Measurements from ENCODE around the gene CLDN3. TPM values are rescaled to one million over a fixed set of nuclear protein-coding genes. Genes with fewer than 3 reads are reported as not detected.
"Not testable (repeated sequence)": the region's sequence is repeated elsewhere in the genome, so short reads cannot be mapped to it uniquely, and the experiment has no call there.

CLDN3 gene
- total RNA-seq, 3 donors from 2014 or later (not counting 1 experiment from before 2014, with no cell fraction given) = not detected

DNA sequence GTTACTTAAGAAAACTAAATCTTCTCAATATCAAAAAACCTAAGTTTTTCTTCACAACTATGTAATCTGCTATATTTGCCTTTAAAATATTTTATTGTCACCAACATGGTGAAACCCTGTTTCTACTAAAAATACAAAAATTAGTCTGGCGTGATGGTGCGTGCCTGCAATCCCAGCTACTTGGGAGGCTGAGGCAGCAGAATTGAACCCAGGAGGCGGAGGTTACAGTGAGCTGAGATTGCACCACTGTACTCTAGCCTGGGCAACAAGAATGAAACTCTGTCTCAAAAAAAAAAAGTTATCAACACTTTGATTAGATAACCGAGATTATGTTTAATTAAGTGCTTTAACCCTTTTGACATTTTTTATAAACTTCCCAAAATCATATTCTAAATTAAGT lies 32.4 kb upstream of the CLDN3 start:
- Mint-ChIP-seq H3K27ac (no peak overlapping the region), H3K36me3 (no peaks in the 10 kb centered on the region), H3K27me3 (ENCODE audit: low read depth in 2 of 2) (peaks cover 8 to 11% of the 10 kb centered on the region in 2 donors), H3K4me3 (no peak overlapping the region), H3K4me1 (no peaks in the 10 kb centered on the region), H3K9me3 (no peaks in the 10 kb centered on the region)
- intact Hi-C loops (cut with micrococcal nuclease) = no loop called here
- no peak overlapping the region for H3K27ac ChIP-seq (ENCODE audit: low read length)
- no peaks in the 10 kb centered on the region for H3K4me1 ChIP-seq (ENCODE audit: control insufficient read depth, insufficient read depth, low read length)
- WGBS (ENCODE audit: insufficient coverage) = 90% methylated on average over 3 of the region's 4 CpGs
- no peaks in the 10 kb centered on the region for H3K27me3 ChIP-seq (ENCODE audit: control insufficient read depth, insufficient read depth, low read length)
- ATAC-seq (no peak), DNase-seq (no peak)
- H3K4me3 ChIP-seq (ENCODE audit: low read length) = no peak overlapping the region
- no peaks in the 10 kb centered on the region for H3K9me3 ChIP-seq (ENCODE audit: control insufficient read depth, insufficient read depth, low read length)
- H3K36me3 ChIP-seq (ENCODE audit: control insufficient read depth, insufficient read depth, low read length) = no peaks in the 10 kb centered on the region
- TF ChIP-seq, protein P1, sequence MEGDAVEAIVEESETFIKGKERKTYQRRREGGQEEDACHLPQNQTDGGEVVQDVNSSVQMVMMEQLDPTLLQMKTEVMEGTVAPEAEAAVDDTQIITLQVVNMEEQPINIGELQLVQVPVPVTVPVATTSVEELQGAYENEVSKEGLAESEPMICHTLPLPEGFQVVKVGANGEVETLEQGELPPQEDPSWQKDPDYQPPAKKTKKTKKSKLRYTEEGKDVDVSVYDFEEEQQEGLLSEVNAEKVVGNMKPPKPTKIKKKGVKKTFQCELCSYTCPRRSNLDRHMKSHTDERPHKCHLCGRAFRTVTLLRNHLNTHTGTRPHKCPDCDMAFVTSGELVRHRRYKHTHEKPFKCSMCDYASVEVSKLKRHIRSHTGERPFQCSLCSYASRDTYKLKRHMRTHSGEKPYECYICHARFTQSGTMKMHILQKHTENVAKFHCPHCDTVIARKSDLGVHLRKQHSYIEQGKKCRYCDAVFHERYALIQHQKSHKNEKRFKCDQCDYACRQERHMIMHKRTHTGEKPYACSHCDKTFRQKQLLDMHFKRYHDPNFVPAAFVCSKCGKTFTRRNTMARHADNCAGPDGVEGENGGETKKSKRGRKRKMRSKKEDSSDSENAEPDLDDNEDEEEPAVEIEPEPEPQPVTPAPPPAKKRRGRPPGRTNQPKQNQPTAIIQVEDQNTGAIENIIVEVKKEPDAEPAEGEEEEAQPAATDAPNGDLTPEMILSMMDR (IDR thresholded peaks at IDR 0.05) = no peak

DNA sequence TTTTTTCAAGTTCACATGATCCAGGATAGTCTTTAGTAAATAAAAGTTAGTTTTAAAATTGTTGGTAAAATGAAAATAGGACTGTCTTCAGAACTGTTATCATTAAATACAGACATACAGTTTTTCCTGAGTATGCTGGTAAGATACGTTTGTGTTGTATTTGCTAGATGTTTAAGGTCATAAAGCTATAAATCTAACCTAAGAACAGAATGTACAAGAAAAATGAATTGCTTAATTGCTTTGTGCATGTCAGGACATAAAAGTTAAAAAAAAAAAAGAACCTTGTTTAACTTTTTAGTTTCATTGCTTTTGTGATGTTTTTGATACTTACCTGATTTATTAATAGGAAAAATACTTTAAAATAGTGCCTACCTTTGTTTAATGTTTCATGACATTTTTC lies 31.5 kb upstream of the CLDN3 start:
- intact Hi-C loops (cut with micrococcal nuclease) = no loop called here
- Histone ChIP-seq H3K36me3 (ENCODE audit: control insufficient read depth, insufficient read depth, low read length) (no peaks in the 10 kb centered on the region), H3K4me3 (ENCODE audit: low read length) (no peak overlapping the region), H3K27me3 (ENCODE audit: control insufficient read depth, insufficient read depth, low read length) (no peaks in the 10 kb centered on the region), H3K4me1 (ENCODE audit: control insufficient read depth, insufficient read depth, low read length) (no peaks in the 10 kb centered on the region), H3K9me3 (ENCODE audit: control insufficient read depth, insufficient read depth, low read length) (no peaks in the 10 kb centered on the region), H3K27ac (ENCODE audit: low read length) (no peak overlapping the region)
- Mint-ChIP-seq H3K4me1 (no peaks in the 10 kb centered on the region), H3K9me3 (no peaks in the 10 kb centered on the region), H3K27me3 (ENCODE audit: low read depth in 2 of 2) (peaks cover 8 to 11% of the 10 kb centered on the region in 2 donors), H3K36me3 (no peaks in the 10 kb centered on the region), H3K4me3 (no peak overlapping the region), H3K27ac (no peak overlapping the region)
- no CpG with 5 or more reads among the region's 1 CpG for WGBS (ENCODE audit: insufficient coverage)
- TF ChIP-seq, protein P1 (IDR thresholded peaks at IDR 0.05) = no peak
- ATAC-seq = no peak
- no peak for DNase-seq

DNA sequence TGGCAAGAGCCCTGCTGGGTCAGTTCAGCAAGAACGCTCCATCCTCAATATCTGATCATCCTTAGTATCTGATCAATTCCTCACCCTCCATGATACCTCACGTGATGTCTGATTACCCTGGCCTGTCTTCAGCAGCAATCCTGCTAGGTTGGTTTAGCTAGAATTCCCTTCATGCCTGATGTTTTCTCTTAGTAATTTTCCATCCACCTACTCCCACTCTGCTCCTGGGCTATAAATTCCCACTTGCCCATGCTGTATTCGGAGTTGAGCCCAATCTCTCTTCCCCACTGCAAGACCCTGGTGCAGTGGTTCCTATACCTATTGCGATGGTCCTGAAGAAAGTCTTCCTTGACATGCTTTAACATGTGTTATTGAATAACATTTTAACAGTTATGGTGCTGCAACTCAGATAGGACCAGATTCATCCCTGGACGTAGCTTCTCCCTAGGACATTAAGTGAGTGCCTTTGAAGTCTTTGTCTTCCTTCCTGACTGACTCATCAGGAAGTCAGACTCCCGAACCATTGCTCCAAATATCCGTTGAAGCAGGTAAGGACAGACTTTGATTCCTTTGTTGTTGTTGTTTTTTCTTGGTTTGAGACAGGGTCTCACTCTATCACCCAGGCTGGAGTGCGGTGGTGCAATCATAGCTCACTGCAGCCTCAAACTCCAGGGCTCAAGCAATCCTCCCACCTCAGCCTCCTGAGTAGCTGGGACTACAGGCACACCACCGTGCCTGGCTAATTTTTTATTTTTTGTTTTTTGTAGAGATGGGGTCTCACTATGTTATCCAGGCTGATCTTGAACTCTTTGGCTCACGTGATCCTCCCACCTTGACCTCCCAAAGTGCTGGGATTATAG lies 29.4 kb upstream of the CLDN3 start:
- Histone ChIP-seq H3K9me3 (ENCODE audit: control insufficient read depth, insufficient read depth, low read length) (no peaks in the 10 kb centered on the region), H3K4me3 (ENCODE audit: low read length) (no peak overlapping the region), H3K4me1 (ENCODE audit: control insufficient read depth, insufficient read depth, low read length) (no peaks in the 10 kb centered on the region), H3K27ac (ENCODE audit: low read length) (no peak overlapping the region), H3K36me3 (ENCODE audit: control insufficient read depth, insufficient read depth, low read length) (no peaks in the 10 kb centered on the region), H3K27me3 (ENCODE audit: control insufficient read depth, insufficient read depth, low read length) (no peaks in the 10 kb centered on the region)
- intact Hi-C loops (cut with micrococcal nuclease) = no loop called here
- Mint-ChIP-seq H3K4me3 (no peak overlapping the region), H3K27ac (no peak overlapping the region), H3K9me3 (no peaks in the 10 kb centered on the region), H3K4me1 (no peaks in the 10 kb centered on the region), H3K27me3 (ENCODE audit: low read depth in 2 of 2) (peaks cover 8% of the 10 kb centered on the region in 2 donors), H3K36me3 (no peaks in the 10 kb centered on the region)
- 88% methylated on average over 7 of the region's 10 CpGs for WGBS (ENCODE audit: insufficient coverage)
- no peak for DNase-seq
- TF ChIP-seq, protein P1 (IDR thresholded peaks at IDR 0.05) = no peak
- no peak for ATAC-seq

DNA sequence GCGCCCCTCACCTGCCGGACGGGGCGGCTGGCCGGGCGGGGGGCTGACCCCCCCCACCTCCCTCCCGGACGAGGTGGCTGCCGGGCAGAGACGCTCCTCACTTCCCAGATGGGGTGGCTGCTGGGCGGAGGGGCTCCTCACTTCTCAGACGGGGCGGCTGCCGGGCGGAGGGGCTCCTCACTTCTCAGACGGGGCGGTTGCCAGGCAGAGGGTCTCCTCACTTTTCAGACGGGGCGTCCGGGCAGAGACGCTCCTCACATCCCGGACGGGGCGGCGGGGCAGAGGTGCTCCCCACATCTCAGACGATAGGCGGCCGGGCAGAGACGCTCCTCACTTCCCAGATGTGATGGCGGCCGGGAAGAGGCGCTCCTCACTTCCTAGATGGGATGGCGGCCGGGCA lies 27.1 kb upstream of the CLDN3 start:
- H3K27me3 Mint-ChIP-seq (ENCODE audit: low read depth in 2 of 2); intact Hi-C loops (cut with micrococcal nuclease); H3K4me1 Mint-ChIP-seq; H3K9me3 Mint-ChIP-seq; H3K9me3 ChIP-seq (ENCODE audit: control insufficient read depth, insufficient read depth, low read length); H3K4me3 ChIP-seq (ENCODE audit: low read length); H3K4me3 Mint-ChIP-seq; H3K36me3 Mint-ChIP-seq; DNase-seq; H3K27me3 ChIP-seq (ENCODE audit: control insufficient read depth, insufficient read depth, low read length); H3K27ac Mint-ChIP-seq; H3K27ac ChIP-seq (ENCODE audit: low read length); H3K4me1 ChIP-seq (ENCODE audit: control insufficient read depth, insufficient read depth, low read length); ATAC-seq; H3K36me3 ChIP-seq (ENCODE audit: control insufficient read depth, insufficient read depth, low read length): not testable (repeated sequence)
- WGBS (ENCODE audit: insufficient coverage) = 100% methylated on average over 5 of the region's 34 CpGs

DNA sequence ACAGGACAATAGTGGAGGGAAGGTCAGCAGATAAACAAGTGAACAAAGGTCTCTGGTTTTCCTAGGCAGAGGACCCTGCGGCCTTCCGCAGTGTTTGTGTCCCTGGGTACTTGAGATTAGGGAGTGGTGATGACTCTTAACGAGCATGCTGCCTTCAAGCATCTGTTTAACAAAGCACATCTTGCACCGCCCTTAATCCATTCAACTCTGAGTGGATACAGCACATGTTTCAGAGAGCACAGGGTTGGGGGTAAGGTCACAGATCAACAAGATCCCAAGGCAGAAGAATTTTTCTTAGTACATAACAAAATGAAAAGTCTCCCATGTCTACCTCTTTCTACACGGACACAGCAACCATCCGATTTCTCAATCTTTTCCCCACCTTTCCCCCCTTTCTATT lies 26.6 kb upstream of the CLDN3 start:
- not testable (repeated sequence) for H3K27ac Mint-ChIP-seq, H3K4me1 Mint-ChIP-seq, H3K4me3 Mint-ChIP-seq

DNA sequence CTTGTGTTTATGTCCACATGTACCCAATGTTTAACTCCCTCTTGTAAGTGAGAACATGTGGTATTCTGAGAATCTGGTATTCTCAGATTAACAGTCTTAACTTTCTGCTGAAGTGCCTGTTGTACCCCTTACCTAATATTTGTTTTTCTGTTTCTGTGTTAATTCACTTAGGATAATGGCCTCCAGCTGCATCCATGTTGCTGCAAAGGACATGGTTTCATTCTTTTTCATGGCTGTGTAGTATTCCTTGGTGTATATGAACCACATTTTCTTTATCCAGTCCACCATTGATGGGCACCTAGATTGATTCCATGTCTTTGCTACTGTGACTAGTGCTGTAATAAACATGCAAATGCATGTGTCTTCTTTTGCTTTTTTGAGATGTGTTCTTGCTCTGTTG lies 25.1 kb upstream of the CLDN3 start:
- H3K36me3 ChIP-seq (ENCODE audit: control insufficient read depth, insufficient read depth, low read length); H3K4me1 ChIP-seq (ENCODE audit: control insufficient read depth, insufficient read depth, low read length); intact Hi-C loops (cut with micrococcal nuclease); H3K36me3 Mint-ChIP-seq; H3K27ac ChIP-seq (ENCODE audit: low read length); H3K4me1 Mint-ChIP-seq; H3K4me3 Mint-ChIP-seq; DNase-seq; H3K9me3 Mint-ChIP-seq; H3K27ac Mint-ChIP-seq; H3K27me3 ChIP-seq (ENCODE audit: control insufficient read depth, insufficient read depth, low read length); H3K9me3 ChIP-seq (ENCODE audit: control insufficient read depth, insufficient read depth, low read length); H3K4me3 ChIP-seq (ENCODE audit: low read length); ATAC-seq; H3K27me3 Mint-ChIP-seq (ENCODE audit: low read depth in 2 of 2): not testable (repeated sequence)

More for the DNA sequence above, 26.6 kb upstream of the CLDN3 start:
- H3K27me3 Mint-ChIP-seq (ENCODE audit: low read depth in 2 of 2); H3K9me3 Mint-ChIP-seq; H3K36me3 Mint-ChIP-seq; H3K27me3 ChIP-seq (ENCODE audit: control insufficient read depth, insufficient read depth, low read length); DNase-seq; intact Hi-C loops (cut with micrococcal nuclease); ATAC-seq; H3K4me3 ChIP-seq (ENCODE audit: low read length); H3K36me3 ChIP-seq (ENCODE audit: control insufficient read depth, insufficient read depth, low read length); H3K27ac ChIP-seq (ENCODE audit: low read length); H3K9me3 ChIP-seq (ENCODE audit: control insufficient read depth, insufficient read depth, low read length); H3K4me1 ChIP-seq (ENCODE audit: control insufficient read depth, insufficient read depth, low read length): not testable (repeated sequence)
- 100% methylated on average over 1 of the region's 6 CpGs for WGBS (ENCODE audit: insufficient coverage)
